Esophagus muscularis mucosa (tissue), 4 donors: Measurements from ENCODE around the gene UFC1. TPM values are rescaled to one million over a fixed set of nuclear protein-coding genes. Genes with fewer than 3 reads are reported as not detected.

Experiments
- DNase-seq: peaks from one replicate; pipeline ENCODE4 v3.0.0-alpha.2; 2017; ENCODE audit errors: extremely low spot score
- H3K27ac ChIP-seq, 4 donors: fragments of 200-600 bp; sonication (generic); replicated peaks in 1 of 4; 1 replicate in 3 of 4; 2 replicates in 1 of 4; pipeline ENCODE4 v1.5.1; 2016 to 2019; ENCODE audit warnings: mild to moderate bottlenecking in 1 of 4
- H3K27me3 ChIP-seq, 4 donors: fragments of 200-600 bp; sonication (generic); one replicate each; pipeline versions ENCODE4 v1.5.1 to v1.6.0; 2016 to 2019
- H3K36me3 ChIP-seq, 4 donors: fragments of 200-600 bp; sonication (generic); one replicate each; pipeline ENCODE4 v1.5.1; 2016 to 2019
- H3K4me1 ChIP-seq, 4 donors: fragments of 200-600 bp; sonication (generic); one replicate each; pipeline ENCODE4 v1.5.1; 2016 to 2019
- H3K4me3 ChIP-seq, 4 donors: fragments of 200-600 bp; sonication (generic); 1 replicate in 2 of 4; 2 replicates in 2 of 4; pipeline ENCODE4 v1.5.1; 2016 to 2019; ENCODE audit warnings: mild to moderate bottlenecking in 4 of 4, moderate library complexity in 1 of 4
- H3K9me3 ChIP-seq, 4 donors: fragments of 200-600 bp; sonication (generic); 1 replicate in 3 of 4; 2 replicates in 1 of 4; pipeline ENCODE4 v1.5.1; 2016 to 2019
- EP300 ChIP-seq: sonication (generic); formaldehyde crosslinking; IDR thresholded peaks from one replicate; pipeline ENCODE4 v1.6.1; 2017; ENCODE audit warnings: antibody characterized with exemption
- POLR2A ChIP-seq: fragments of 450-650 bp; IDR thresholded peaks from one replicate; pipeline ENCODE4 v1.6.1; 2017; ENCODE audit warnings: antibody characterized with exemption, moderate library complexity, mild to moderate bottlenecking, low read depth
- POLR2AphosphoS5 ChIP-seq, 2 donors: sonication (generic); formaldehyde crosslinking; IDR thresholded peaks; one replicate each; pipeline ENCODE4 v1.6.1; 2017; ENCODE audit warnings: antibody characterized with exemption in 2 of 2
- WGBS: methylation state at CpG from one replicate; pipeline ENCODE4 v1.1.5; 2018; 5-methylcytosine and 5-hydroxymethylcytosine counted together
- intact Hi-C: fragments of 100-400 bp; cut with DNase I; formaldehyde crosslinking; loops from one replicate; pipeline ENCODE4 v1.15.1; 2023
- small RNA-seq, 3 donors: library from RNA; depleted of rRNA; stranded (forward); fragments of <200 nt; gene quantifications; one replicate each; pipeline ENCODE3, GENCODE V24; 2016
- total RNA-seq, 4 donors: library from RNA; depleted of rRNA; stranded (reverse); fragments of >200 nt; gene quantifications; one replicate each; pipeline versions ENCODE4 v1.1.0 to v1.2.1, GENCODE V29; 2016
- TF ChIP-seq, protein P1 (sequence below), 3 experiments: fragments of 200-600 bp in 2 of 3; fragments of 450-650 bp in 1 of 3; sonication (generic) in 2 of 3; IDR thresholded peaks; one replicate each; pipeline ENCODE4 v1.5.1; 2017 to 2019; ENCODE audit warnings: antibody characterized with exemption in 3 of 3, mild to moderate bottlenecking in 2 of 3, moderate library complexity in 1 of 3

Gene UFC1
- total RNA-seq, 4 donors from 2014 or later: 62.8 to 86.1 (median 71.6) TPM

DNA sequence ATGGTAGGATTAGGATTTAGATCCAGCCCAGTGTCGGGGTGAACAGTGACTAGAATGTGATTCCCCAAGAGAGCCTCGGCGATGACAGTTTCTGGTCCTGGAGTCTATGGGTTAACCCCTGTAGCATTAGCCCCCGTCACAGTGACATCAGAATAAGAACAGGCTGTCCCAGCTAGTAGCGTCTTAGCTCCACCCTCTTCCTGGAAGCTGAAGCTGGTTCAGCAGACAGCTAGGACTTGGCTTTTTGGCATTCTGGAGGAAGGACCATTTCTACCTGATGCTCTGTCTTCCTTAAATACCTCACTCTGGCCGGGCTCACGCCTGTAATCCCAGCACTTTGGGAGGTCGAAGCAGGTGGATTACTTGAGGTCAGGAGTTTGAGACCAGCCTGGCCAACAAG is 53.4 kb downstream of the UFC1 start:
- H3K36me3 ChIP-seq: peaks cover 31 to 89% (median 74%) of the 10 kb centered on the region in 4 donors
- peak overlapping the region; percentile 76 to 95 (median 86) for H3K27ac ChIP-seq
- intact Hi-C loops: no loop called here
- no peaks in the 10 kb centered on the region for H3K27me3 ChIP-seq
- H3K4me1 ChIP-seq: peaks cover 63 to 74% (median 69%) of the 10 kb centered on the region in 4 donors
- TF ChIP-seq POLR2A: peak; percentile 29
- TF ChIP-seq EP300: peak; percentile 91
- TF ChIP-seq, protein P1, sequence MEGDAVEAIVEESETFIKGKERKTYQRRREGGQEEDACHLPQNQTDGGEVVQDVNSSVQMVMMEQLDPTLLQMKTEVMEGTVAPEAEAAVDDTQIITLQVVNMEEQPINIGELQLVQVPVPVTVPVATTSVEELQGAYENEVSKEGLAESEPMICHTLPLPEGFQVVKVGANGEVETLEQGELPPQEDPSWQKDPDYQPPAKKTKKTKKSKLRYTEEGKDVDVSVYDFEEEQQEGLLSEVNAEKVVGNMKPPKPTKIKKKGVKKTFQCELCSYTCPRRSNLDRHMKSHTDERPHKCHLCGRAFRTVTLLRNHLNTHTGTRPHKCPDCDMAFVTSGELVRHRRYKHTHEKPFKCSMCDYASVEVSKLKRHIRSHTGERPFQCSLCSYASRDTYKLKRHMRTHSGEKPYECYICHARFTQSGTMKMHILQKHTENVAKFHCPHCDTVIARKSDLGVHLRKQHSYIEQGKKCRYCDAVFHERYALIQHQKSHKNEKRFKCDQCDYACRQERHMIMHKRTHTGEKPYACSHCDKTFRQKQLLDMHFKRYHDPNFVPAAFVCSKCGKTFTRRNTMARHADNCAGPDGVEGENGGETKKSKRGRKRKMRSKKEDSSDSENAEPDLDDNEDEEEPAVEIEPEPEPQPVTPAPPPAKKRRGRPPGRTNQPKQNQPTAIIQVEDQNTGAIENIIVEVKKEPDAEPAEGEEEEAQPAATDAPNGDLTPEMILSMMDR (IDR thresholded peaks at IDR 0.05): no peak
- peak; percentile 92 to 96 for TF ChIP-seq POLR2AphosphoS5 (IDR thresholded peaks at IDR 0.05)
- WGBS: 55% methylated on average over 8 of the region's 8 CpGs
- peak; percentile 94 for DNase-seq
- H3K9me3 ChIP-seq: no peaks in the 10 kb centered on the region
- peak overlapping the region in 3 of 4 donors; percentile 15 to 29 (median 16) for H3K4me3 ChIP-seq

Small RNA genes lying within 50 kb of the gene (small RNA-seq; reads per million reads assigned to genes)
- gene RF01225: 0 reads per million in 3 donors

Other genes starting within 250 kb of the UFC1 start
- not detected for gene ITLN2, start 199.2 kb upstream of the UFC1 start, total RNA-seq
- 10 to 100 TPM in 3 of 4 donors, 1 to 10 TPM in 1; 9.1 to 17.7 (median 14.9) TPM for gene F11R, start 132.8 kb upstream of the UFC1 start, total RNA-seq
- gene TSTD1, start 115.0 kb upstream of the UFC1 start, total RNA-seq: 10 to 100 TPM; 19.0 to 46.5 (median 29.4) TPM
- 10 to 100 TPM; 36.5 to 54.2 (median 48.7) TPM for gene USF1, start 108.0 kb upstream of the UFC1 start, total RNA-seq
- gene ARHGAP30, start 84.1 kb upstream of the UFC1 start, total RNA-seq: 10 to 100 TPM in 1 of 4 donors, 1 to 10 TPM in 3; 4.6 to 14.1 (median 6.9) TPM
- not detected for gene NECTIN4, start 64.4 kb upstream of the UFC1 start, total RNA-seq
- gene KLHDC9, start 55.6 kb upstream of the UFC1 start, total RNA-seq: 1 to 10 TPM; 5.1 to 8.3 (median 7.6) TPM
- 10 to 100 TPM; 19.5 to 52.0 (median 40.5) TPM for gene PFDN2, start 35.9 kb upstream of the UFC1 start, total RNA-seq
- gene NIT1, start 35.9 kb upstream of the UFC1 start, total RNA-seq: 10 to 100 TPM; 32.8 to 35.6 (median 34.8) TPM
- gene DEDD, start 21.3 kb upstream of the UFC1 start, total RNA-seq: 10 to 100 TPM; 37.0 to 82.5 (median 47.7) TPM
- 10 to 100 TPM; 13.3 to 25.3 (median 16.3) TPM for gene USP21, start 5.5 kb downstream of the UFC1 start, total RNA-seq
- 10 to 100 TPM; 12.8 to 22.1 (median 15.8) TPM for gene PPOX, start 12.4 kb downstream of the UFC1 start, total RNA-seq
- 10 to 100 TPM; 14.1 to 26.5 (median 21.8) TPM for gene B4GALT3, start 23.5 kb downstream of the UFC1 start, total RNA-seq
- gene ADAMTS4, start 45.1 kb downstream of the UFC1 start, total RNA-seq: 100 to 1,000 TPM in 1 of 4 donors, 10 to 100 TPM in 1, 1 to 10 TPM in 2; 2.5 to 126 (median 12.0) TPM
- 100 to 1,000 TPM in 3 of 4 donors, 10 to 100 TPM in 1; 68.5 to 131 (median 122) TPM for gene NDUFS2, start 48.4 kb downstream of the UFC1 start, total RNA-seq
- gene FCER1G, start 61.3 kb downstream of the UFC1 start, total RNA-seq: 100 to 1,000 TPM in 1 of 4 donors, 10 to 100 TPM in 3; 32.8 to 145 (median 47.4) TPM
- gene APOA2, start 69.7 kb downstream of the UFC1 start, total RNA-seq: not detected
- 10 to 100 TPM in 3 of 4 donors, 1 to 10 TPM in 1; 9.1 to 24.1 (median 16.3) TPM for gene TOMM40L, start 72.1 kb downstream of the UFC1 start, total RNA-seq
- not detected for gene NR1I3, start 84.2 kb downstream of the UFC1 start, total RNA-seq
- 10 to 100 TPM in 1 of 4 donors, 1 to 10 TPM in 3; 3.3 to 12.7 (median 6.7) TPM for gene PCP4L1, start 104.8 kb downstream of the UFC1 start, total RNA-seq
- gene MPZ, start 156.0 kb downstream of the UFC1 start, total RNA-seq: 10 to 100 TPM in 3 of 4 donors, 1 to 10 TPM in 1; 7.5 to 18.4 (median 17.6) TPM
- 10 to 100 TPM; 18.7 to 64.8 (median 30.1) TPM for gene SDHC, start 160.4 kb downstream of the UFC1 start, total RNA-seq
- not detected for gene CFAP126, start 213.9 kb downstream of the UFC1 start, total RNA-seq